Body of pancreas (tissue), 4 donors: Measurements from ENCODE around the gene BPGM. TPM values are rescaled to one million over a fixed set of nuclear protein-coding genes. Genes with fewer than 3 reads are reported as not detected.
"Not testable (repeated sequence)": the region's sequence is repeated elsewhere in the genome, so short reads cannot be mapped to it uniquely, and the experiment has no call there.

Experiments
- ATAC-seq: fragments of 150-250 bp; one replicate; pipeline ENCODE4 v1.9.1; 2016
- DNase-seq, 4 donors: peaks; one replicate each; pipeline ENCODE4 v3.0.0-alpha.2; 2019
- H3K27ac ChIP-seq, 4 donors: fragments of 200-600 bp; sonication (generic); 1 replicate in 3 of 4; 2 replicates in 1 of 4; pipeline versions ENCODE4 v1.5.1 to v1.6.1; 2016 to 2019; ENCODE audit warnings: mild to moderate bottlenecking in 1 of 4, mixed read lengths in 1 of 4, moderate library complexity in 1 of 4
- H3K27me3 ChIP-seq, 2 donors: fragments of 200-600 bp; sonication (generic); one replicate each; pipeline ENCODE4 v1.6.0; 2016; ENCODE audit warnings: mild to moderate bottlenecking in 1 of 2
- H3K36me3 ChIP-seq, 2 donors: fragments of 200-600 bp; sonication (generic); replicated peaks in 1 of 2; 2 replicates each; pipeline ENCODE4 v1.5.1; 2016; ENCODE audit warnings: low read depth in 2 of 2; ENCODE audit not compliant: insufficient read depth in 1 of 2
- H3K4me1 ChIP-seq: fragments of 200-600 bp; sonication (generic); one replicate; pipeline ENCODE4 v1.6.0; 2016
- H3K4me3 ChIP-seq, 2 donors: fragments of 200-600 bp; sonication (generic); 1 replicate in 1 of 2; 2 replicates in 1 of 2; pipeline ENCODE4 v1.5.1; 2016 to 2019
- H3K9me3 ChIP-seq, 3 donors: fragments of 200-600 bp; sonication (generic); 1 replicate in 2 of 3; 2 replicates in 1 of 3; pipeline ENCODE4 v1.5.1; 2016
- CTCF ChIP-seq, 7 experiments: fragments of 450-650 bp in 4 of 7; fragments of 200-600 bp in 3 of 7; sonication (generic) in 3 of 7; IDR thresholded peaks; one replicate each; pipeline ENCODE4 v1.5.1; 2016 to 2019; ENCODE audit warnings: antibody characterized with exemption in 7 of 7
- POLR2A ChIP-seq, 3 donors: fragments of 450-650 bp; IDR thresholded peaks; one replicate each; pipeline ENCODE4 v1.6.1; 2016; ENCODE audit warnings: antibody characterized with exemption in 3 of 3, mild to moderate bottlenecking in 2 of 3
- WGBS, 2 donors: methylation state at CpG; one replicate each; pipeline ENCODE4 v1.1.5; 2017; 5-methylcytosine and 5-hydroxymethylcytosine counted together
- intact Hi-C: fragments of 100-400 bp; cut with DNase I; formaldehyde crosslinking; loops from one replicate; pipeline ENCODE4 v1.15.1; 2023
- total RNA-seq, 2 donors: library from RNA; depleted of rRNA; stranded (reverse); fragments of >200 nt; gene quantifications; one replicate each; pipeline ENCODE4 v1.1.0, GENCODE V29; 2016

The BPGM gene
- total RNA-seq, 2 donors from 2014 or later, result 2.6 to 7.8 TPM

- no peaks in the 10 kb centered on the region for H3K9me3 ChIP-seq
- ATAC-seq (no peak), DNase-seq (no peak)
- no peaks in the 10 kb centered on the region for H3K36me3 ChIP-seq
- H3K27me3 ChIP-seq, result no peaks in the 10 kb centered on the region
- intact Hi-C loops, result no loop called here
- no peaks in the 10 kb centered on the region for H3K4me1 ChIP-seq
- H3K27ac ChIP-seq, result no peak overlapping the region
- 80 to 88% methylated on average over 2 of the region's 2 CpGs for WGBS, 2 donors
- H3K4me3 ChIP-seq, result no peak overlapping the region
- no peak for TF ChIP-seq CTCF (IDR thresholded peaks at IDR 0.05)
- TF ChIP-seq POLR2A (IDR thresholded peaks at IDR 0.05), result no peak
Measured at GRCh38 chr7:134679006-134679405, 32.4 kb downstream of the BPGM start.

GRCh38 chr7:134684165-134684564, 37.5 kb downstream of the BPGM start:
- ATAC-seq, result no peak
- H3K4me3 ChIP-seq, result no peak overlapping the region
- intact Hi-C loops, result loop anchor here (10.0 kb wide), 1 partner anchor 271 kb away; no protein-coding TSS in a partner anchor

GRCh38 chr7:134685250-134685649, 38.6 kb downstream of the BPGM start:
- TF ChIP-seq POLR2A (IDR thresholded peaks at IDR 0.05) (no peak), CTCF (IDR thresholded peaks at IDR 0.05) (no peak)
- intact Hi-C loops, result loop anchor here (10.0 kb wide), 1 partner anchor 270 kb away; no protein-coding TSS in a partner anchor

More at GRCh38 chr7:134684165-134684564, 37.5 kb downstream of the BPGM start:
- H3K27me3 ChIP-seq, result no peaks in the 10 kb centered on the region
- H3K4me1 ChIP-seq, result no peaks in the 10 kb centered on the region
- H3K27ac ChIP-seq, result no peak overlapping the region
- TF ChIP-seq CTCF (IDR thresholded peaks at IDR 0.05) (no peak), POLR2A (IDR thresholded peaks at IDR 0.05) (no peak)
- WGBS, 2 donors, result 86 to 87% methylated on average over 3 of the region's 3 CpGs
- H3K36me3 ChIP-seq, result no peaks in the 10 kb centered on the region
- no peaks in the 10 kb centered on the region for H3K9me3 ChIP-seq
- no peak for DNase-seq

GRCh38 chr7:134686786-134687185, 40.1 kb downstream of the BPGM start:
- no peak for DNase-seq
- Histone ChIP-seq H3K9me3 (no peaks in the 10 kb centered on the region), H3K36me3 (no peaks in the 10 kb centered on the region), H3K4me1 (no peaks in the 10 kb centered on the region), H3K27me3 (no peaks in the 10 kb centered on the region), H3K27ac (no peak overlapping the region), H3K4me3 (no peak overlapping the region)
- no peak for TF ChIP-seq POLR2A (IDR thresholded peaks at IDR 0.05)
- peak in 4 of 7 experiments; percentile 35 to 53 (median 44) for TF ChIP-seq CTCF (IDR thresholded peaks at IDR 0.05)
- ATAC-seq, result no peak
- 13 to 28% methylated on average over 6 of the region's 6 CpGs for WGBS, 2 donors
- intact Hi-C loops, result loop anchor here (10.0 kb wide), 1 partner anchor 268 kb away; no protein-coding TSS in a partner anchor

More at GRCh38 chr7:134685250-134685649, 38.6 kb downstream of the BPGM start:
- H3K4me3 ChIP-seq, result no peak overlapping the region
- no peak overlapping the region for H3K27ac ChIP-seq
- DNase-seq (no peak), ATAC-seq (no peak)
- H3K27me3 ChIP-seq, result no peaks in the 10 kb centered on the region
- no peaks in the 10 kb centered on the region for H3K4me1 ChIP-seq
- no peaks in the 10 kb centered on the region for H3K9me3 ChIP-seq
- WGBS, 2 donors, result 63 to 70% methylated on average over 2 of the region's 2 CpGs
- H3K36me3 ChIP-seq, result no peaks in the 10 kb centered on the region

GRCh38 chr7:134689550-134689949, 42.9 kb downstream of the BPGM start:
- 73 to 81% methylated on average over 5 of the region's 5 CpGs for WGBS, 2 donors
- not testable (repeated sequence) for H3K27me3 ChIP-seq, H3K9me3 ChIP-seq, H3K36me3 ChIP-seq, H3K4me1 ChIP-seq, ATAC-seq, DNase-seq, H3K4me3 ChIP-seq
- intact Hi-C loops, result loop anchor here (10.0 kb wide), 1 partner anchor 265 kb away; no protein-coding TSS in a partner anchor
- H3K27ac ChIP-seq, result peak overlapping the region in 1 of 4 donors; percentile 21
